DOHH2 (cell line): ENCODE data around the gene SLC34A1.

Experiments used
- H3F3A ChIP-seq: fragments of 200-600 bp; sonication (generic), shearing (Covaris generic); 2 replicates; pipeline ENCODE4 v1.6.0; 2016; ENCODE audit warnings: antibody characterized with exemption, mild to moderate bottlenecking; ENCODE audit not compliant: control insufficient read depth, insufficient read depth
- H3K27ac ChIP-seq: fragments of 200-600 bp; sonication (generic); 2 replicates; pipeline ENCODE4 v1.5.1; 2014; ENCODE audit warnings: low read depth, mild to moderate bottlenecking, low read length, moderate library complexity
- H3K27me3 ChIP-seq: fragments of 200-600 bp; sonication (generic); 2 replicates; pipeline ENCODE4 v1.6.1; 2014; ENCODE audit warnings: mild to moderate bottlenecking, low read length, mixed read lengths; ENCODE audit not compliant: control insufficient read depth
- H3K36me3 ChIP-seq: fragments of 200-600 bp; sonication (generic); 2 replicates; pipeline ENCODE4 v1.6.1; 2014; ENCODE audit warnings: mild to moderate bottlenecking, low read length, moderate library complexity, mixed read lengths; ENCODE audit not compliant: control insufficient read depth
- H3K4me1 ChIP-seq: fragments of 200-600 bp; sonication (generic); 2 replicates; pipeline ENCODE4 v1.6.1; 2014; ENCODE audit warnings: mild to moderate bottlenecking, low read length, mixed read lengths; ENCODE audit not compliant: control insufficient read depth
- H3K4me2 ChIP-seq: fragments of 200-600 bp; sonication (generic); 2 replicates; pipeline ENCODE4 v1.6.0; 2014; ENCODE audit warnings: mild to moderate bottlenecking, low read length, moderate library complexity
- H3K4me3 ChIP-seq: fragments of 200-600 bp; sonication (generic); 2 replicates; pipeline ENCODE4 v1.5.1; 2014; ENCODE audit warnings: mild to moderate bottlenecking, low read length, mixed read lengths
- H3K79me2 ChIP-seq: fragments of 200-600 bp; sonication (generic); 2 replicates; pipeline ENCODE4 v1.6.1; 2014; ENCODE audit warnings: mild to moderate bottlenecking, low read length, mixed read lengths; ENCODE audit not compliant: control insufficient read depth
- H3K9me2 ChIP-seq: fragments of 200-600 bp; sonication (generic); replicated peaks from 2 replicates; pipeline ENCODE4 v1.6.1; 2014; ENCODE audit warnings: mild to moderate bottlenecking, low read length, mixed read lengths; ENCODE audit not compliant: control insufficient read depth
- H3K9me3 ChIP-seq: fragments of 200-600 bp; sonication (generic); 2 replicates; pipeline ENCODE4 v1.6.1; 2014; ENCODE audit warnings: antibody characterized with exemption, low read length, mixed read lengths; ENCODE audit not compliant: control insufficient read depth, insufficient read depth
- H4K20me1 ChIP-seq: fragments of 200-600 bp; sonication (generic); 2 replicates; pipeline ENCODE4 v1.6.0; 2014; ENCODE audit warnings: low read depth, mild to moderate bottlenecking, antibody characterized with exemption, low read length, moderate library complexity; ENCODE audit not compliant: control insufficient read depth, insufficient read depth
- EZH2phosphoT487 ChIP-seq: fragments of 200-600 bp; sonication (generic); IDR thresholded peaks from 2 replicates; pipeline ENCODE4 v1.6.1; 2017; ENCODE audit warnings: borderline replicate concordance, mild to moderate bottlenecking, antibody characterized with exemption, low read length, moderate library complexity, mixed read lengths
- TF ChIP-seq, protein P1 (sequence below): fragments of 200-600 bp; sonication (generic); IDR thresholded peaks from one replicate; pipeline ENCODE4 v1.5.1; 2014; ENCODE audit warnings: antibody characterized with exemption, mild to moderate bottlenecking, low read depth, low read length; ENCODE audit not compliant: poor library complexity, severe bottlenecking

Gene SLC34A1

DNA sequence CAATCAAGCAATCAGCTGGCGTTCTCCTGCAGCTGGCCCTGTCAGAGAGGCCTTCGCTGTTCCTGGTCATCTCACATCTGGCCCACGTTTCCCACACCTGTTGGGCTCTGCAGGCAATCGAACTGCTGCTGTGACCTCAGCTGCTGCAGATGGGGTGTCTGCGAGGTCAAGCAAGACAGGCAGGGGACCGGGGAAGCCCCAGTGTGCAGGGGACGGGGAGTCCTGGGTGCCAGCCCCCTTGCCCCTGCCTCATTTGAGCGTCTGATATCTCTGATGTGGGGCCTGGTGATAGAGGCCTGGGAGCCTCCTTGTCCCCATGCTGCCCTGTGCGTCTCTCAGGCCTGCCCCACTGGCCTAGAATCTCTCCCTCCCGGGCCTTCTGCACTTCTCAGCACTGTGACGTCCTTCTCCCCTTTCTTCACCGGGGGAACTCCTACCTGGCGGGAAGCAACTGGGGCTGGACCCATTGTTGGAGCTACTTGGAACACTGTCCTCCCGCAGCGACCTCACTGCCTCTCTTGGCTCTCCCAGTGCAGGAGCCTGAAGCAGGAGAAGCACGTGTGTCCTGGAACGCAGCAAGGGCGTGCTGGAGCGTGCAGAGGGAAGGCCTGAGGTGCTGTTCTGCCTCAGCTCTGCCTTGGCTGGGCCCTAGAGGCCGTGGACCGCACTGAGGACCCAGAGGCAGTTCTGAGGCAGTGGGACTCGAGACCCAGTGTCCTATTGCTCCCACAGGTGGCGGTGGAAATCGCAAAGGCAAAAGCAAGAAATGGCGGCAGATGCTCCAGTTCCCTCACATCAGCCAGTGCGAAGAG, 46.1 kb downstream of the SLC34A1 start:
- H3K4me3 ChIP-seq: peak overlapping the region; percentile 77
- H4K20me1 ChIP-seq: peaks cover 6% of the 10 kb centered on the region; the same call in 1 of the 2 replicates
- peaks cover 60% of the 10 kb centered on the region for H3K4me1 ChIP-seq
- H3K4me2 ChIP-seq: peak overlapping the region; percentile 90
- peaks cover 69% of the 10 kb centered on the region for H3K36me3 ChIP-seq
- no peak for TF ChIP-seq EZH2phosphoT487
- TF ChIP-seq, protein P1, sequence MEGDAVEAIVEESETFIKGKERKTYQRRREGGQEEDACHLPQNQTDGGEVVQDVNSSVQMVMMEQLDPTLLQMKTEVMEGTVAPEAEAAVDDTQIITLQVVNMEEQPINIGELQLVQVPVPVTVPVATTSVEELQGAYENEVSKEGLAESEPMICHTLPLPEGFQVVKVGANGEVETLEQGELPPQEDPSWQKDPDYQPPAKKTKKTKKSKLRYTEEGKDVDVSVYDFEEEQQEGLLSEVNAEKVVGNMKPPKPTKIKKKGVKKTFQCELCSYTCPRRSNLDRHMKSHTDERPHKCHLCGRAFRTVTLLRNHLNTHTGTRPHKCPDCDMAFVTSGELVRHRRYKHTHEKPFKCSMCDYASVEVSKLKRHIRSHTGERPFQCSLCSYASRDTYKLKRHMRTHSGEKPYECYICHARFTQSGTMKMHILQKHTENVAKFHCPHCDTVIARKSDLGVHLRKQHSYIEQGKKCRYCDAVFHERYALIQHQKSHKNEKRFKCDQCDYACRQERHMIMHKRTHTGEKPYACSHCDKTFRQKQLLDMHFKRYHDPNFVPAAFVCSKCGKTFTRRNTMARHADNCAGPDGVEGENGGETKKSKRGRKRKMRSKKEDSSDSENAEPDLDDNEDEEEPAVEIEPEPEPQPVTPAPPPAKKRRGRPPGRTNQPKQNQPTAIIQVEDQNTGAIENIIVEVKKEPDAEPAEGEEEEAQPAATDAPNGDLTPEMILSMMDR: no peak
- no peaks in the 10 kb centered on the region for H3K27me3 ChIP-seq
- H3K9me2 ChIP-seq: no peaks in the 10 kb centered on the region
- H3K27ac ChIP-seq: peak overlapping the region; percentile 94
- H3K9me3 ChIP-seq: no peaks in the 10 kb centered on the region
- peaks cover 23% of the 10 kb centered on the region for H3F3A ChIP-seq
- H3K79me2 ChIP-seq: peaks cover 53% of the 10 kb centered on the region

DNA sequence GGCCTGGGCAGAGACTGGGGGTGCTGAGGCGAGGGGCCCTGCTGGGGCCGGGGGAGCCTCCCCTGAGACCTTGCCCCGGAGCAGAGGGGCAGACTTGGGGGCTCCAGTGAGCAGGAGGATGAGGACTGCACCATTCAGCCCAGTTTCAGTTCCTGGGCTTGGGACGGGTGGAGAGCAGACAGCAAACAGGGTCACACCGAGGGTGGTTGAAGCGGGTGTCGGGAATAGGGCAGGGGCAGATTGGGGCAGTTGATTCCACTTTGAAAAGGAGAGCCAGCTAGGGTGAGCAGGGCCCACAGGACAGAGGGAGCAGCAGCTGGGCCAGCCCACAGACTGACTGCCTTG, 46.7 kb downstream of the SLC34A1 start:
- Histone ChIP-seq H3K4me3 (peak overlapping the region; percentile 77), H3F3A (peaks cover 23% of the 10 kb centered on the region), H3K4me1 (peaks cover 55% of the 10 kb centered on the region), H4K20me1 (peaks cover 6% of the 10 kb centered on the region; the same call in 1 of the 2 replicates), H3K4me2 (peak overlapping the region; percentile 90), H3K9me2 (no peaks in the 10 kb centered on the region), H3K79me2 (peaks cover 53% of the 10 kb centered on the region), H3K27me3 (no peaks in the 10 kb centered on the region), H3K36me3 (peaks cover 75% of the 10 kb centered on the region), H3K27ac (peak overlapping the region; percentile 94), H3K9me3 (no peaks in the 10 kb centered on the region)
- TF ChIP-seq, protein P1: no peak
- no peak for TF ChIP-seq EZH2phosphoT487

DNA sequence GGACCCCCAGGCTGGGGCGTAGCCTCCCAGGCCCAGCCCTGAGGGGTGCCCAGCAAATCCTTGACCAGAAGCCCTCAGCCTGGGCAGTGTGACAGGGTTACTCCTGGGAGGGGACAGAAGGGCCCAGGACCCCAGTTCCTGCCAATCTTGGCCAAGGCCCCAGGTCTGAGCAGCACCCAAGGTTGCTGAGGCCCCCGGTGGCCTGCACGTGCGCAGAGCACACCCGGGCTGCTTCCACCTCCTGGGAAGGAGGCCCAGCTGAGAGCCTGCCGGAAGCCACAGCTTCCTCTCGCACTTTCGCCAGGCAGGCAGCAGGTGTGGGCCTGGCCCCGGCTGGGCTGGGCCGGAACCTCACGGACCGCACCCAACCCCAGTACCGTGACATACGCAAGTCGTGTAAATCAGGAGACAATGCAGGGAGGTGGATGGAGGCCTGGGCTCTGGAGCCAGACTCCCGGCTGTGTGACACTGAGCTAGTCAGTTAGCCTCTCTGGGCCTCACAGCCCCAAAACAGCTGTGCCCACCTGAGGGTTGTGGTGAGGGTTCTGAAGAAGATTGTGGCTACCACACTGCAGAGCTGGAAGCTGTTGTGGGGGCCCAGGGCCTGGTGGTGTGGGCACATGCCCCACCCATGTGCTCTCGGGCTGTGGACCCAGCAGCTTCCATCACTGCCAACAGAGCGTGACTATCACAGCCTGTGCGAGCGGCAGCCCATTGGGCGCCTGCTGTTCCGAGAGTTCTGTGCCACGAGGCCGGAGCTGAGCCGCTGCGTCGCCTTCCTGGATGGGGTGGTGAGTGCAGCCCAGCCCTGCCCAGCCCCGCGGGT, 47.3 kb downstream of the SLC34A1 start:
- H3K27me3 ChIP-seq: no peaks in the 10 kb centered on the region
- no peaks in the 10 kb centered on the region for H3K9me3 ChIP-seq
- H3K79me2 ChIP-seq: peaks cover 53% of the 10 kb centered on the region
- TF ChIP-seq EZH2phosphoT487: no peak
- TF ChIP-seq, protein P1: no peak
- no peaks in the 10 kb centered on the region for H3K9me2 ChIP-seq
- peaks cover 55% of the 10 kb centered on the region for H3K4me1 ChIP-seq
- peak overlapping the region; percentile 77 for H3K4me3 ChIP-seq
- peaks cover 23% of the 10 kb centered on the region for H3F3A ChIP-seq
- peaks cover 6% of the 10 kb centered on the region; the same call in 1 of the 2 replicates for H4K20me1 ChIP-seq
- H3K4me2 ChIP-seq: peak overlapping the region; percentile 90
- H3K27ac ChIP-seq: peak overlapping the region; percentile 94
- H3K36me3 ChIP-seq: peaks cover 80% of the 10 kb centered on the region
